ENCODE data around the gene NOC3L.
A peak's percentile ranks its signal among the peaks of the same experiment; 100 is the strongest.

Gene NOC3L

GRCh38 chr10:94333051-94333450 lies 29.7 kb downstream of the NOC3L start:
- TF ChIP-seq ZFP3 (CRISPR knock-in tag; IDR thresholded peaks at IDR 0.05): no peak
- TF ChIP-seq TOX (CRISPR knock-in tag; IDR thresholded peaks at IDR 0.05; ENCODE audit: borderline replicate concordance): no peak
- TF ChIP-seq ZC3H10 (CRISPR knock-in tag; IDR thresholded peaks at IDR 0.05): no peak
- TF ChIP-seq OSR1 (CRISPR knock-in tag; IDR thresholded peaks at IDR 0.05): no peak
- TF ChIP-seq ZFP30 (CRISPR knock-in tag; IDR thresholded peaks at IDR 0.05): no peak
- TF ChIP-seq CREB5 (CRISPR knock-in tag; IDR thresholded peaks at IDR 0.05; ENCODE audit: low read depth): no peak
- TF ChIP-seq RARB (CRISPR knock-in tag; IDR thresholded peaks at IDR 0.05): no peak
- no peak for TF ChIP-seq ZNF70 (CRISPR knock-in tag; IDR thresholded peaks at IDR 0.05)
- no peak for TF ChIP-seq GLIS3 (CRISPR knock-in tag; IDR thresholded peaks at IDR 0.05)
- TF ChIP-seq ZNF565 (CRISPR knock-in tag; conservative IDR thresholded peaks at IDR 0.05; ENCODE audit: low read depth): no peak
- no peak for TF ChIP-seq SNAI2 (CRISPR knock-in tag; IDR thresholded peaks at IDR 0.05)
- TF ChIP-seq ISL1 (CRISPR knock-in tag; IDR thresholded peaks at IDR 0.05): no peak
- TF ChIP-seq, protein P1, sequence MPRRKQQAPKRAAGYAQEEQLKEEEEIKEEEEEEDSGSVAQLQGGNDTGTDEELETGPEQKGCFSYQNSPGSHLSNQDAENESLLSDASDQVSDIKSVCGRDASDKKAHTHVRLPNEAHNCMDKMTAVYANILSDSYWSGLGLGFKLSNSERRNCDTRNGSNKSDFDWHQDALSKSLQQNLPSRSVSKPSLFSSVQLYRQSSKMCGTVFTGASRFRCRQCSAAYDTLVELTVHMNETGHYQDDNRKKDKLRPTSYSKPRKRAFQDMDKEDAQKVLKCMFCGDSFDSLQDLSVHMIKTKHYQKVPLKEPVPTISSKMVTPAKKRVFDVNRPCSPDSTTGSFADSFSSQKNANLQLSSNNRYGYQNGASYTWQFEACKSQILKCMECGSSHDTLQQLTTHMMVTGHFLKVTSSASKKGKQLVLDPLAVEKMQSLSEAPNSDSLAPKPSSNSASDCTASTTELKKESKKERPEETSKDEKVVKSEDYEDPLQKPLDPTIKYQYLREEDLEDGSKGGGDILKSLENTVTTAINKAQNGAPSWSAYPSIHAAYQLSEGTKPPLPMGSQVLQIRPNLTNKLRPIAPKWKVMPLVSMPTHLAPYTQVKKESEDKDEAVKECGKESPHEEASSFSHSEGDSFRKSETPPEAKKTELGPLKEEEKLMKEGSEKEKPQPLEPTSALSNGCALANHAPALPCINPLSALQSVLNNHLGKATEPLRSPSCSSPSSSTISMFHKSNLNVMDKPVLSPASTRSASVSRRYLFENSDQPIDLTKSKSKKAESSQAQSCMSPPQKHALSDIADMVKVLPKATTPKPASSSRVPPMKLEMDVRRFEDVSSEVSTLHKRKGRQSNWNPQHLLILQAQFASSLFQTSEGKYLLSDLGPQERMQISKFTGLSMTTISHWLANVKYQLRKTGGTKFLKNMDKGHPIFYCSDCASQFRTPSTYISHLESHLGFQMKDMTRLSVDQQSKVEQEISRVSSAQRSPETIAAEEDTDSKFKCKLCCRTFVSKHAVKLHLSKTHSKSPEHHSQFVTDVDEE (CRISPR knock-in tag; IDR thresholded peaks at IDR 0.05): no peak
- TF ChIP-seq PPARA (CRISPR knock-in tag; IDR thresholded peaks at IDR 0.05; ENCODE audit: borderline replicate concordance): no peak
- no peak for TF ChIP-seq CSDC2 (CRISPR knock-in tag; IDR thresholded peaks at IDR 0.05)
- TF ChIP-seq ESRRG (CRISPR knock-in tag; IDR thresholded peaks at IDR 0.05): no peak
- TF ChIP-seq TCF4 (CRISPR knock-in tag; IDR thresholded peaks at IDR 0.05; ENCODE audit: borderline replicate concordance): no peak
- peak; percentile 45; the same call in 2 of the 3 replicates for ATAC-seq

- TF ChIP-seq ZC3H10 (CRISPR knock-in tag; IDR thresholded peaks at IDR 0.05) (no peak), ISL1 (CRISPR knock-in tag; IDR thresholded peaks at IDR 0.05) (no peak), GLIS3 (CRISPR knock-in tag; IDR thresholded peaks at IDR 0.05) (no peak), ZNF8 (CRISPR knock-in tag; IDR thresholded peaks at IDR 0.05) (no peak), CREB5 (CRISPR knock-in tag; IDR thresholded peaks at IDR 0.05; ENCODE audit: low read depth) (no peak), POU6F1 (CRISPR knock-in tag; IDR thresholded peaks at IDR 0.05; ENCODE audit: borderline replicate concordance, low read depth) (no peak)
Observed at GRCh38 chr10:94328613-94329012, 34.1 kb downstream of the NOC3L start.

DNA sequence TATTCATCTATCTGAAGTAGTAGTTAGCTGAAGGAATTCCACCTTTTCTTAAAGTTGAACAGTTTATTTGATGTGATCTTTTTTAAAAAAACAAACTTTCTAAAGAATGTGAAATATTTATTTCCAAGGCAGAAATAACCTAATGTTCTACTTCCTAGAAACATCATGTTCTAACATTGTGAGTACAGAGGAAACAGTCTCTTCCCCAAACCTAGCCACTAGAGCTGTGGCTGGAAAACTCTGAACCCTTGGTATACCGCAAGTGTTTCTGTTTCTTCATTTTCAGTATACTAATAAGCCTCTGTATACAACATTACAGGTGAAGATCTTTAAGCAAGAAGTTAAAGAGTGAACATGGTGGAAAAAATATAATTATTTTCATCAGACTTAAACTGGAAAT lies 35.1 kb downstream of the NOC3L start:
- TF ChIP-seq ARNTL (CRISPR knock-in tag; IDR thresholded peaks at IDR 0.05; ENCODE audit: borderline replicate concordance, low read depth) (no peak), ZNF70 (CRISPR knock-in tag; IDR thresholded peaks at IDR 0.05) (no peak), ZFP30 (CRISPR knock-in tag; IDR thresholded peaks at IDR 0.05) (no peak), CSDC2 (CRISPR knock-in tag; IDR thresholded peaks at IDR 0.05) (no peak), ZFP3 (CRISPR knock-in tag; IDR thresholded peaks at IDR 0.05) (no peak), PATZ1 (CRISPR knock-in tag; IDR thresholded peaks at IDR 0.05; ENCODE audit: borderline replicate concordance) (no peak), PPARA (CRISPR knock-in tag; IDR thresholded peaks at IDR 0.05; ENCODE audit: borderline replicate concordance) (no peak), GLIS3 (CRISPR knock-in tag; IDR thresholded peaks at IDR 0.05) (no peak), CSRNP3 (CRISPR knock-in tag; IDR thresholded peaks at IDR 0.05) (no peak), TCF4 (CRISPR knock-in tag; IDR thresholded peaks at IDR 0.05; ENCODE audit: borderline replicate concordance) (no peak), ZNF565 (CRISPR knock-in tag; conservative IDR thresholded peaks at IDR 0.05; ENCODE audit: low read depth) (no peak), BACH2 (CRISPR knock-in tag; IDR thresholded peaks at IDR 0.05; ENCODE audit: borderline replicate concordance) (no peak), SNAI2 (CRISPR knock-in tag; IDR thresholded peaks at IDR 0.05) (no peak)
- ATAC-seq: no peak

More at GRCh38 chr10:94328613-94329012, 34.1 kb downstream of the NOC3L start:
- ATAC-seq: no peak

All from SK-N-SH treated with all-trans-retinoic acid at 6 μM for 48 hours (cell line).